GM21576 (cell line): Measurements from ENCODE around the gene ASAP2.

ENCODE experiments used
- ATAC-seq: cut with Tn5 transposase; IDR thresholded peaks from one replicate; pipeline ENCODE4 v1.9.1; 2021; ENCODE audit warnings: mild to moderate bottlenecking, moderate library complexity; ENCODE audit not compliant: unreplicated experiment

The ASAP2 gene

GRCh38 chr2:9341337-9341887, 134.8 kb downstream of the ASAP2 start:
- ATAC-seq, result no peak

DNA sequence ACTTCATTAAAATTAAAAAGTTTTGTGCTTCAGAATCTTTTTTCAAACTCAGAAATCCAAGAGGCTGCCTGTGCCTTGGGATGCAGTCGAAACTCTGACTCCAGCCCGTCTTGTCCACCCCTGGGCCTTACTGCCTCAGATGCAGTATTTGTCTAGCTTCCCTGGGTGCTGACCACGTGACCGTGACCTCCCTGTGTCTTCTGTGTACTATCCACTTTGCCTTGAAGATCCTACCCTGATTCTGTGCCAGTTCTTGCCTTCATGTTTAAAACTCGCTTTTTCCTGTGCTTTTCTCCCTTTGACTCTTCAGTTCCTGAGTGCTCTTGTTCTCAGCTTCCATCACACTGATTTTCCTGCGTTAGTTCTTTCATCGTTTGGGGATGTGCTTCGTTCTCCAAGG, 136.0 kb downstream of the ASAP2 start:
- ATAC-seq, result no peak

- no peak for ATAC-seq
Observed at GRCh38 chr2:9343524-9343923, 136.9 kb downstream of the ASAP2 start.

GRCh38 chr2:9344434-9344833, 137.8 kb downstream of the ASAP2 start:
- ATAC-seq, result no peak

GRCh38 chr2:9345343-9345742, 138.7 kb downstream of the ASAP2 start:
- ATAC-seq, result no peak

DNA sequence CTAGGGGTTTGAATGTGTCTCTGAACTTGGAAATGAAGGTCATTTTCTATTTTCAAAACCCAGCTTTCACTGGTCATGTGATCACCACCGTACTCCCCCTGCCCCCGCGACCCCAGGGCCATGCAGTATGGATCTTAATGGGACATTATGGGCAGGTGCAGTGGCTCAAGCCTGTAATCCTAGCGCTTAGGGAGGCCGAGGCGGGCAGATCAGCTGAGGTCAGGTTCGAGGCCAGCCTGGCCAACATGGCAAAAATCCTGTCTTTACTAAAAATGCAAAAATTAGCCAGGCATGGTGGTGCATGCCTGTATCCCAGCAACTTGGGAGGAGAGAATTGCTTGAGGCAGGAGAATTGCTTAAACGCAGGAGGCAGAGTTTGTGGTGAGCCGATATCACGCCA, 139.4 kb downstream of the ASAP2 start:
- no peak for ATAC-seq

DNA sequence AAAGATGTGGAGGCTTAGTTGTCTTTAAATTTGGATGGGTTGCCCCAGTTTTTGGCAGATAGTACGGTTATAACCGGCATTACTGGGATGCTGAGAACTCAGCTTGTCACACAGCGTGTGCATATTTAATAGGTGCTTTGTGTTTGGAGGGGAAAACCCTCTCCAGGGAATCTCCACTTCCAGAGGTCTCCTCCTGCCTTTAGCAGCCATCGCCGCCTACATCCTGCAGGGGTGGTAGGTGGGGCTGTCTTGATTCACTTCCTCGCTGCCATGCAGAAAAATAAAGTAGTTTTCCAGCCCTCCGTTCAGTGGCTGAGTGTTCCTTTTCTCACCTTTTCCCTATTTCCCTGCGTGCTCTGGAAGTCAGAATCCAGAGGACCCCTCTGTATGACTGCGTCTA, 140.3 kb downstream of the ASAP2 start:
- ATAC-seq, result no peak

DNA sequence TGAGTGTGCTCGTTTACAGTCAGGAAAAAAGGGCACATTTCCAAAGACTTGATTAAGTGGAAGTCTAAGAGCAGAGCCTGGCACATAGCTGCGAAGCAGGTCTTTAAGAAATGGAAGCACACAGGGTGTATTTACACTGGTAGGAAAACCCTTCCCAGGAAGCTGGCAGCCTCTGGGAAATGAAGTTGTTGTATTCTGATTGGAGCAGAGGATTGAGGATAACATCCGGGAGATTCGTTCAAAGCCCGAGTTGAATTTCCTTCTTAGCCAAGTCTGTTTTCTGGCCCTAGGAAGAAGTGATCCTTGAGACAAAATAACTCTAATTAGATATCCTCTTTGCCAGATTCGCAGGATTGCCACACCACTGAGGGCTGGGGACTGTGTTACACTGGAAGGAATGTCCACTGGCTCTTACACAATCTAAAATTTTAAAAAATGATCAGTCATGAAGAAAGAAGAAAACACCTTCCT, 140.8 kb downstream of the ASAP2 start:
- no peak for ATAC-seq

- no peak for ATAC-seq
Observed at GRCh38 chr2:9354318-9354717, 147.7 kb downstream of the ASAP2 start.

DNA sequence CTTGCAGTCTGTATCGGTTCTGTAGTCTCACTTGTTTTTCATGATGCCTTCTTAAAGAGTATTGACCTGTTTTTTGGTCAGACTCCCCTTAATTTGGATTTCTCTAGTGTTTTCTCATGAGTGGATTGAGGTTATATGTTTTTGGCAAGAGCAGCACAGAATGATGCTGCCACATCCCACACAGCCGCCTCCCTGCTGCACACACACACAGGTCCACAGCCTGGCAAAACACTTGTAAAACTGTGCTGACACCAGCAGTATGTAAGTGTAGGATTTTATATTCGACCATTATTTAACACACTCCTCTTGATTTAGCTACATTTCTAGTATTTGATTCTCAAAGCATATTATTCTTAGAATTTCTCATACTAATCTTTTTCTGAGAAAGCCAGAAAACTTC, 148.7 kb downstream of the ASAP2 start:
- no peak for ATAC-seq

DNA sequence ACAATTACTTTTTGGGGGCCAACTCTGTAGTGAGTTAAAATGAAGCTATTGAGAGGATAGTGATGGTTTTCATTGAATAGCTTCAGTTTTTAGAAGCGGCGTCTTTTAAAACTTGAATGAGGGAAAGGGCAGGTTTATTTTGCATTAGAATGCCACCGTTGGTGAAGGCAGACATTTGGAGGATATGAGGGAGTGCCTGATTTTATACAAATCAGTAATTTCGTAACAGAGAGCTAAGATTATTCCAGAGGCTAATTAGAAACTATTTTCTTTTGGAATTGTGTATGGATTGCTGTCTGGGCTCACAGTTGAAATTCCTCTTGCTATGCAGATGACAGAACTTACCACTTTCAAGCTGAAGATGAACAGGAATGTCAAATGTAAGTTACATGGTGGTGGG, 149.1 kb downstream of the ASAP2 start:
- ATAC-seq, result no peak

GRCh38 chr2:9356261-9356660, 149.6 kb downstream of the ASAP2 start:
- ATAC-seq, result no peak

DNA sequence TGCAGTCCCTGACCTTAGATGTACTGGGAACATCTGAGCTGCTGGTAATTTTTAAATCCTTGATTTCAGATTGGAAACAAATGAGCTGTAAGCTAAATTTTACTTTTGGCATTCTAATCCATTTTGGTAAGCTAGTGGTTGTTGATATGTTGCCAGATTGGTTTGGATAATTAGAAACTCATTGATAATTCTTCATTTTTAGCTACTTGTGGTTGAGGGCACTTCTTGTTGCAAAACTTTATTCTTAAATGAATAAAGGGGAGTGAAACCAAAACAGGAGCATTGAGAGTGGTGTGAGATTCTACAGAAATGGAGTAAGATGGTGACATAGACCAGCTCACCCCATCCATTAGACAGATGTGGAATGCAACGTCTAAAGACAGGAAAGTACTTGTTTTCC, 152.2 kb downstream of the ASAP2 start:
- ATAC-seq, result no peak

DNA sequence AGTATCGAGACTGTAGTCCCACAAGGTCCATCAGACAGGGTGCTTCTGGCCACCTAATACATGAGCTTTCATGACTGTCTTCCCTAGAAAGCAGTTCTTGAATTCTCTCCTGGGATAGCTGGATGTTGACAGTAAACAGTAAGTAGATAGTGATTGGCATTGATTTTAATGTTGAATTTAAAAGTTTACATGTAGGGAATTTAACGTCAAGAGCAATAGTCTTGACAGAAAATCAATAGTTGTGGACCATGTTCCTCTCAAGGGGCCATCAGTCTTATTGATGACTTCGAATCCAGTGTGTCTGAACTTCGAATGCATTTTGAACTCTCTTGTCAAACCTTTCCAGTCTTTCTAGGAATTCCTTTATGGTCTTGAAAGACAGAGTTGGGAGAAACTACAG, 152.9 kb downstream of the ASAP2 start:
- no peak for ATAC-seq

DNA sequence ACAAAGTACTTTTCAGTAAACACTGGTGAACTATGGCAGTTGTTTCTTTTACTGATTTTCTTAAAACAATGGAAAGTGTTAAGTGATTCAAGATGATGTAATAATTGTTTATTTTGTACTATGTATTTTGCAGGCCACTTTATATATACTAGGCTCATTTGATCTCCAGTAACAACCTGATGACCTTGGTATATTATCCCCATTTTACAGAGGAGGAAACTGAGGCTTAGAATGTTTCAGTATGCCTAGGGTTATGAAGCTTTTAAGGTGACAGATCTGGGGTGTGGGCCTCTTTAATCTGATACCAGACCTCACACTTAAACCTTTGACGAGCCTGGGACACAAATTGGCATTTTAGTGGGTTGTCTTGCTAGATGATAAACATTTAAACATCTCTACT, 153.5 kb downstream of the ASAP2 start:
- no peak for ATAC-seq

DNA sequence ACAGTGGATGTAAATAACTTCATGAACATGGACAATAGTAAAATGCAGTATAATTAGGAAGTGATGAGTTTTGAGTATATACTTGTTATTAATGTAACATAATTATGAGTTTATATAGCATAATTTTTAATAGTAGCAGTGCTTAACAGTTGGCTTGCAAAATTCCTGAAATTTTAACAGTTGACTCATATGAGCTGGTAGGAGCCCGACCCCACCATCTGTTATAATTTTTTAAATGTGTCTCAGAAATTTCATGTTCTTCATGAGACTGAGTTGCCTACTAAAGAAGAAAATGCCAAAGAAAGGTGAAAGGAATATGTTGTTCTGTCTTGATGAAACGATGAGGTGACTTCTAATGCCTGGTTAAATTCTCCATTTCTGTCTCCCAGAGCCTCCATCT, 154.1 kb downstream of the ASAP2 start:
- no peak for ATAC-seq

- no peak for ATAC-seq
Observed at GRCh38 chr2:9364373-9364772, 157.8 kb downstream of the ASAP2 start.

GRCh38 chr2:9364791-9365497, 158.3 kb downstream of the ASAP2 start:
- ATAC-seq, result no peak

- no peak for ATAC-seq
Observed at GRCh38 chr2:9365498-9366019, 158.9 kb downstream of the ASAP2 start.

DNA sequence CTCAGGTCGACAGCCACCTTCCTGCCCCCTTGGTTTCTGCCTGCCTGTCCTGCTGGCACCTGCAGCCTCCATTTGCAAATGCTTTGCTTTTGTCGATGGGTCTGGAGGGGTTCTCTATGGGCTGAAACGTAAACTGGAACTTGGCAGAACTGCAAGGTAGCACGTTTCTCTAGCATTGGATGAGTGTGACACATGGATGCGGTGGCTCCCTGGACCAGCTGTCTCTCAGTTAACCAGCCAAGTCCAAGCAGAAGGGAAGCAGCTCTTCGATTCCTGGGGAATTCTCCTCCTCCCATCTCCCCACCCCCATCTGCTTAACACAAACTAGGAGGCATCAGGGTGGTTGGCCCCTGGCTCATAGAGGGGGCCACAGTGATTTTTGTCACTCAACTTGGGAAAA, 159.4 kb downstream of the ASAP2 start:
- no peak for ATAC-seq

DNA sequence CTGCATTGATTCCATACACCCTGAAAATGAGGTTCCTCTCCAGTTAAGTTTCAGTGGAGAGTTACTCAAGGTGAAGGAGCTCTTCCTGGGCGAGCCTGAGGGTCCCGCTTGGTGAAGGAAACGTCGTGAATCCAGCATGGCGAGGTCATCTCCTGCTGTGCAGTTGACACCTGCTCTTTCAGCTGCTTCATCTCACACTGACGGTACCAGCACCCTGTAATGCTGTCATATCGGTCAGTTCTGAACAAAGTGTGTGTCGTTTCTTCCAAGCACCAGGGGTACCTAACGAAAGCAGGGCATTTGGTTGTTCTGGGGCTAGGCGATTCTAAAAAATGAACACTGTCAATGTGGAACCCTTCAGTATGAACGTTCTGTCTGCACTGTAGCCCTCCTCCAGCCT, 164.1 kb downstream of the ASAP2 start:
- ATAC-seq, result no peak

DNA sequence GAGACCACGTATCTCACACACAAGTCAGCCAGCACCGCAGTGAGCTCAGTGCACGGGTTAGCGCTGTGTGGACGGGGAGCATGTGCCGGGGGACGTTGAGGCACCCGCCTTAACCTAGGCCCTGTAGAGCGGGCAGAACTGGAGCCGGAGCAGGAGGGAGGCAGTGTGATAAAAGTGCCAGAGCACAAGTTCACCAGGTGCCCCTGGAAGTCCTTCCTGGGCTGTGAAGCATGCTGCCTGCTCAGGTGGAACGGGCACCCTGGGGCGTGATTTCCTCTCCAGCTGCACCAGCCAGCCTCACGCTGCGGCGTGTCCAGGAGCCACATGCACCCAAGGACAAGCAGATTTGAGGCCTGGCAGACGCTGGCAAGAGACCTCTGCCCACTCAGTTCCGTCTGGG, 166.4 kb downstream of the ASAP2 start:
- ATAC-seq, result no peak

DNA sequence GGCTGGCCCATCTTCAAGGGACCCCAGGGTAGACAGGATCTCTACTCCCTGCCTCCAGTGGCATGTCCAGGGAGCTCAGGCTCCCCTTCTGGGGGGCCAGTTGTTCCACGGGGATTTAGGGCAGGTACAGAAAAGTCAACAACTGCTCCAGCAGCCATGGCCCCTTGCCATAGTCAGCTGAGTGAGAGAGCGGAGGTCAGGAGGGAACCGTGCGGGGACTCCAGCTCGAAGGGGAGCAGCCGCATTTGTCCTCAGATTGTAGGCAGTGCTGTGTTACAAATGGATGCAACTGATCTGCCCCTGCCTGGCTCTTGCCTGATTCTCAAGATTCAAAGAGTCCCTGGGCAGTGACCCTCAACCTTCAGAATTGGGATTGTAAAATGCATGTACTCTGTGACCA, 166.9 kb downstream of the ASAP2 start:
- no peak for ATAC-seq
